ENCODE measurements around the gene LAPTM5. TPM values are rescaled to one million over a fixed set of nuclear protein-coding genes. Genes with fewer than 3 reads are reported as not detected.

Gene LAPTM5
- total and polyA plus RNA-seq, 8 donors = 3.7 to 80.5 (median 10.9) TPM

- ATAC-seq (no peak), DNase-seq (no peak), FAIRE-seq (no peak)
- 63 to 85% methylated on average over 4 of the region's 4 CpGs for WGBS, 2 donors
- Histone ChIP-seq H3K4me1 (no peaks in the 10 kb centered on the region), H3K9me3 (no peaks in the 10 kb centered on the region), H3K27me3 (no peaks in the 10 kb centered on the region), H3K4me3 (no peak overlapping the region), H3K27ac (no peak overlapping the region), H3K36me3 (no peaks in the 10 kb centered on the region)
- intact Hi-C loops (cut with DNase I) = loop anchor here in 1 of 3 donors (10.0 kb wide), 1 partner anchor 911 kb away; no protein-coding TSS in a partner anchor
- TF ChIP-seq CTCF (IDR thresholded peaks at IDR 0.05) = no peak
These were observed 51.9 kb downstream of the LAPTM5 start for GRCh38 chr1:30705698-30706097.

GRCh38 chr1:30704765-30705509, 52.6 kb downstream of the LAPTM5 start:
- 74 to 82% methylated on average over 14 of the region's 14 CpGs for WGBS, 2 donors
- Histone ChIP-seq H3K27me3 (no peaks in the 10 kb centered on the region), H3K9me3 (no peaks in the 10 kb centered on the region), H3K36me3 (no peaks in the 10 kb centered on the region), H3K4me1 (no peaks in the 10 kb centered on the region), H3K4me3 (no peak overlapping the region), H3K27ac (no peak overlapping the region)
- ATAC-seq = no peak
- intact Hi-C loops (cut with DNase I) = loop anchor here in 1 of 3 donors (5.0 to 10.0 kb wide), 2 partner anchors 910 to 1478 kb away; no protein-coding TSS in a partner anchor
- no peak for DNase-seq
- no peak for FAIRE-seq
- TF ChIP-seq CTCF (IDR thresholded peaks at IDR 0.05) = no peak

GRCh38 chr1:30704271-30704670, 53.3 kb downstream of the LAPTM5 start:
- ATAC-seq = no peak
- FAIRE-seq = no peak

DNA sequence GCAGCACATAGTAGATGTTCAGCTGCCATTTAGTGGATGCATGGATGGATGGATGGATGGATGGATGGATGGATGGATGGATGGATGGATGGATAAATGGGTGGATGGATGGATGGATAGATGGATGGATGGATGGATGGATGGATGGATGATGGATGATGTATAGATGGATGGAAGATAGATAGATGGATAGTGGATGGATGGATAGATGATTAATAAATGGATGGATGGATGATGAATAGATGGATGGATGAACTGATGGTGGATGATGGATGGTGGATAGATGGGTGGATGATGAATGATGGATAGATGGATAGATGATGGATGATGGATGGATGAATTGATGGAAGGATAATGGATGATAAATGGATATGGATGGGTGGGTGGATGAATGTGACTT, 54.8 kb downstream of the LAPTM5 start:
- no peak for FAIRE-seq
- no peak for ATAC-seq
- H3K4me1 ChIP-seq = no peaks in the 10 kb centered on the region
- intact Hi-C loops (cut with DNase I) = loop anchor here in 1 of 3 donors (5.0 to 10.0 kb wide), 2 partner anchors 908 to 1476 kb away; no protein-coding TSS in a partner anchor
- DNase-seq = no peak
- H3K4me3 ChIP-seq = no peak overlapping the region
- no peak for TF ChIP-seq CTCF (IDR thresholded peaks at IDR 0.05)
- H3K27ac ChIP-seq = no peak overlapping the region
- no peaks in the 10 kb centered on the region for H3K27me3 ChIP-seq
- no peaks in the 10 kb centered on the region for H3K36me3 ChIP-seq
- no peaks in the 10 kb centered on the region for H3K9me3 ChIP-seq

More at GRCh38 chr1:30704271-30704670, 53.3 kb downstream of the LAPTM5 start:
- Histone ChIP-seq H3K27ac (no peak overlapping the region), H3K4me1 (no peaks in the 10 kb centered on the region), H3K4me3 (no peak overlapping the region), H3K9me3 (no peaks in the 10 kb centered on the region), H3K36me3 (no peaks in the 10 kb centered on the region), H3K27me3 (no peaks in the 10 kb centered on the region)
- WGBS, 2 donors = 58 to 76% methylated on average over 4 of the region's 4 CpGs
- intact Hi-C loops (cut with DNase I) = loop anchor here in 1 of 3 donors (5.0 to 10.0 kb wide), 2 partner anchors 909 to 1477 kb away; no protein-coding TSS in a partner anchor
- TF ChIP-seq CTCF (IDR thresholded peaks at IDR 0.05) = no peak
- no peak for DNase-seq

- H3K36me3 ChIP-seq = no peaks in the 10 kb centered on the region
- 90 to 93% methylated on average over 2 of the region's 2 CpGs for WGBS, 2 donors
- TF ChIP-seq CTCF (IDR thresholded peaks at IDR 0.05) = no peak
- no peaks in the 10 kb centered on the region for H3K9me3 ChIP-seq
- no peaks in the 10 kb centered on the region for H3K4me1 ChIP-seq
- no peak overlapping the region for H3K4me3 ChIP-seq
- no peak overlapping the region for H3K27ac ChIP-seq
- no peak for FAIRE-seq
- intact Hi-C loops (cut with DNase I) = loop anchor here in 1 of 3 donors (5.0 to 10.0 kb wide), 2 partner anchors 906 to 1474 kb away; no protein-coding TSS in a partner anchor
- ATAC-seq = no peak
- no peaks in the 10 kb centered on the region for H3K27me3 ChIP-seq
- no peak for DNase-seq
These were observed 56.3 kb downstream of the LAPTM5 start for GRCh38 chr1:30701258-30701633.
